ENCODE results near the gene NBEAL2.

DNA sequence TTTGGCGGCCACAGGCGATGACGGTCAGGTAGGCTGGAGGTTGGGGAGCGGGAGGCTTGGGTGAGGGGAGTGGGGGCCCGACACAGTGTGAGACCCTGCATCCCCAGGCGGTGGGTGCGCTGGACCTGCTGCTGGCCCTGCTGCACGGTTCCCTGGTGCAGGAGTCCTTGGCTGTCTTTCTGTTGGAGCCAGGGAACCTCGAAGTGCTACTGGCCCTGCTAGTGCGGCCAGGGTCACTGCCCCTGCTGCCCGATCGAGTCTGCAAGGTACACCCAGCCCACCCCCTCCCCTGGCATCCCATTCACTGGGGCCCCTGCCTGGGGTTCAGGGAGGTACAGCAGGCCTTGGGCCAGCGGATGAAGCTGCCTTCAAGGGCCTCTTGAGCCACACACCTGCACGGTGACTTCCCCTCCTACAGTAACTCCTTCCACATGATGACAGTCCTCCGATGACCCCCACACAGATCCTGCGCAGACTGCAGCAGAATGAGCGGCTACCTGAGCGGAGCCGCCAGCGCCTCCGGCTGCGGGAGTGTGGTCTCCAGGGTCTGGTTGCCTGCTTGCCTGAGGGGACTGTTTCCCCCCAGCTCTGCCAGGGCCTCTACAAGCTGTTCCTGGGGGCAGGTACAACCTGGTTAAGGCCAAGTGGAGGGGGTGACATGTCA lies 19.5 kb downstream of the NBEAL2 start:
- TF ChIP-seq, protein P1, sequence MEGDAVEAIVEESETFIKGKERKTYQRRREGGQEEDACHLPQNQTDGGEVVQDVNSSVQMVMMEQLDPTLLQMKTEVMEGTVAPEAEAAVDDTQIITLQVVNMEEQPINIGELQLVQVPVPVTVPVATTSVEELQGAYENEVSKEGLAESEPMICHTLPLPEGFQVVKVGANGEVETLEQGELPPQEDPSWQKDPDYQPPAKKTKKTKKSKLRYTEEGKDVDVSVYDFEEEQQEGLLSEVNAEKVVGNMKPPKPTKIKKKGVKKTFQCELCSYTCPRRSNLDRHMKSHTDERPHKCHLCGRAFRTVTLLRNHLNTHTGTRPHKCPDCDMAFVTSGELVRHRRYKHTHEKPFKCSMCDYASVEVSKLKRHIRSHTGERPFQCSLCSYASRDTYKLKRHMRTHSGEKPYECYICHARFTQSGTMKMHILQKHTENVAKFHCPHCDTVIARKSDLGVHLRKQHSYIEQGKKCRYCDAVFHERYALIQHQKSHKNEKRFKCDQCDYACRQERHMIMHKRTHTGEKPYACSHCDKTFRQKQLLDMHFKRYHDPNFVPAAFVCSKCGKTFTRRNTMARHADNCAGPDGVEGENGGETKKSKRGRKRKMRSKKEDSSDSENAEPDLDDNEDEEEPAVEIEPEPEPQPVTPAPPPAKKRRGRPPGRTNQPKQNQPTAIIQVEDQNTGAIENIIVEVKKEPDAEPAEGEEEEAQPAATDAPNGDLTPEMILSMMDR (IDR thresholded peaks at IDR 0.05), result no peak
- no peak for TF ChIP-seq POLR2AphosphoS5 (IDR thresholded peaks at IDR 0.05; ENCODE audit: insufficient read depth in 1 of 2, low read depth in 1 of 2)
